GM12875 (cell line): ENCODE results near the gene IL19.

Experiments
- H3K4me3 ChIP-seq: one replicate; pipeline ENCODE4 v1.5.1; 2011; ENCODE audit warnings: low read depth, low read length, control low read depth
- TF ChIP-seq, protein P1 (sequence below): IDR thresholded peaks from 2 replicates; pipeline ENCODE4 v1.5.1; 2011; ENCODE audit warnings: low read depth, mild to moderate bottlenecking, control low read depth, inconsistent platforms, low read length, moderate library complexity, borderline replicate concordance; ENCODE audit not compliant: insufficient read depth

The IL19 gene

GRCh38 chr1:206801467-206801866 lies 30.9 kb downstream of the IL19 start:
- TF ChIP-seq, protein P1, sequence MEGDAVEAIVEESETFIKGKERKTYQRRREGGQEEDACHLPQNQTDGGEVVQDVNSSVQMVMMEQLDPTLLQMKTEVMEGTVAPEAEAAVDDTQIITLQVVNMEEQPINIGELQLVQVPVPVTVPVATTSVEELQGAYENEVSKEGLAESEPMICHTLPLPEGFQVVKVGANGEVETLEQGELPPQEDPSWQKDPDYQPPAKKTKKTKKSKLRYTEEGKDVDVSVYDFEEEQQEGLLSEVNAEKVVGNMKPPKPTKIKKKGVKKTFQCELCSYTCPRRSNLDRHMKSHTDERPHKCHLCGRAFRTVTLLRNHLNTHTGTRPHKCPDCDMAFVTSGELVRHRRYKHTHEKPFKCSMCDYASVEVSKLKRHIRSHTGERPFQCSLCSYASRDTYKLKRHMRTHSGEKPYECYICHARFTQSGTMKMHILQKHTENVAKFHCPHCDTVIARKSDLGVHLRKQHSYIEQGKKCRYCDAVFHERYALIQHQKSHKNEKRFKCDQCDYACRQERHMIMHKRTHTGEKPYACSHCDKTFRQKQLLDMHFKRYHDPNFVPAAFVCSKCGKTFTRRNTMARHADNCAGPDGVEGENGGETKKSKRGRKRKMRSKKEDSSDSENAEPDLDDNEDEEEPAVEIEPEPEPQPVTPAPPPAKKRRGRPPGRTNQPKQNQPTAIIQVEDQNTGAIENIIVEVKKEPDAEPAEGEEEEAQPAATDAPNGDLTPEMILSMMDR: no peak

DNA sequence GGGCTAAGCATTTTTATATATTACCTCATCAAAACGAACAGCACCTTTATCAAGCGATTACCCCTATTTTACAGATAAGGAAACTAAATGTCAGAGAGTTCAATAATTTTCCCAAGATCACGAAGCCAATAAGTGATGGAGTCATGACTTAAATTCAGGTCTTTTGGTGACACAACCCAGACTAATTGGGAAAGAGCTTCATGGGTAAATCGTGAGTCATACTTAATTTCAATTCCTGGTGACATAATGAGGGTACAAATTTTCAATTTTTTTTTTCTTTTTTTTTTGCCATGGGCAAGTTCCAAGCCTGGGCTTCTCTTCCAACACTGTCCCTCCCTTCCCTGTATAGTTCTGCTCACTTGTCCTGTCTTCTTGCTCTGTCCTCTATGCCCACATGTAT lies 31.8 kb downstream of the IL19 start:
- TF ChIP-seq, protein P1: no peak
- no peak overlapping the region for H3K4me3 ChIP-seq

More at GRCh38 chr1:206801467-206801866, 30.9 kb downstream of the IL19 start:
- H3K4me3 ChIP-seq: no peak overlapping the region

DNA sequence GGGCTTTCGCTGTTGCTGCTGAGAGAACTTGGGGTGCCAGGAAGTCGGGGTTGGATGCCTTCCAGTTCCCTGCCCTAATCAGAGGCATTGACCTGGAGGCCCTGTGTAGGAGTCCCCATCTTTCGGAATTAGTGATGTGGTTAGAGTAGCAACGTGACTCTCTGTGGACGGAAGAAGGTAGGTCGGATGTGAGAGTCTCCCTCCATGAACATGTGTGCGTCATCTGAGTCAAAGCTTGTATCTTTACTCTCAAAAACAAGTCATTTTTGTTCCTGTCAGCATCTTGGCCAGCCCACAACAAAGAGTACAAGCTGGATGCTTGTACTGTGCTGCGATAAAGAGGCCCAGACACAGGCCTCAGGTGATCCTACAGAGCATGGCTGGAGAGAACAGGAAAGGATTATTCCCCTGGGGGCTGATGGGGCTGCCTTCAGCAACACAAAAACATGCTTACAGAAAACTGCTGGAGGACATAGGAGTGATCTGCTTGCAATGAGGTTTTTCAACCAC lies 32.7 kb downstream of the IL19 start:
- TF ChIP-seq, protein P1: no peak
- no peak overlapping the region for H3K4me3 ChIP-seq

DNA sequence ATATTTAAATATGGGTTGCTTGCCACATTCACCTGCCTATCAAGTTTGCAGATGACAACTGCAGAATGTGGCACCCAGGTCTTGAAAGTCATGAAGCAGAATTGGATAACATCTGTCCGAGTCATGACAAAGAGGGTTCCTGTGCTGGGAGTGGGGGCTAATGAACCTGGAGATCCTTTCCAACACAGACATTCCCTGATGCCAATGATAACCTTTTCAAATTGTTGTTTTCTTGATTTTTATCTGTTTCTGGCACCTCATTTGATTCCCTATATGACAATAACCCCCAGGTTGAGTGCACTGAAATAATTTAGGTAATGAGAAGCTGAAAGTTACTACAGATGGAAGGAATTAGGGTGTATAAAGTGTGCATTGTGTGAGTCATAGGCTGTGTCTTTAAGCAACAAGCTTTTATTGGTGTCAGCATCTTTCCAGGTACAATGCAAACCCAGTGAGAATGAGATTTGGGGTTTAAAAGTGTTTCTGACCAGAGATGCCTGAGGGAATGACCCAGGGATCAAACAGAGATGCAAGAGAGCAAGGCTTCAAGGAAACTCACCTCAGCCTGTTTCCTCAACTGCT lies 33.7 kb downstream of the IL19 start:
- TF ChIP-seq, protein P1: no peak
- H3K4me3 ChIP-seq: no peak overlapping the region

- TF ChIP-seq, protein P1: no peak
Observed at GRCh38 chr1:206805357-206805756, 34.8 kb downstream of the IL19 start.

DNA sequence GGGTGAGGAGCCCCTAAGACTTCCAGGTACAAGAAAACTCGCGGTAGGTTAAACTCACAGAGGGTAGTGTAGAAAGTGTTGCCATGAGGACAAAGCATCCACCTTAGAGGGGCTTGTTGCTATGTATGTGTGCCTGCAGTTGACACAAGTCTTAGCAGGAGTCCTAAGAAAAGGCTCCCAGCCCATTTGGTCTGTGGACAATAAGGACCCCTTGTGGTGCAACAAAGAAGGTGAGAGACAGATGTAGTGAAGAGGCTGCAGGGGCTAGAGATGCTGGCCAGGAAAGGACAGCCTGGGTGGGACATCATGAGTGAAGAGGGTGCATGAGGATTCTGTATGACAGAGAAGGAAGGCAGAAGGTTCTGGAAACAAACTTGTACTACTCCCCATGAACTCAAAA lies 38.0 kb downstream of the IL19 start:
- TF ChIP-seq, protein P1: peak; percentile 54
- H3K4me3 ChIP-seq: no peak overlapping the region

More at GRCh38 chr1:206805357-206805756, 34.8 kb downstream of the IL19 start:
- H3K4me3 ChIP-seq: no peak overlapping the region

- no peak overlapping the region for H3K4me3 ChIP-seq
- TF ChIP-seq, protein P1: peak; percentile 48; the same call in 1 of the 2 replicates
Observed at GRCh38 chr1:206809504-206810084, 39.0 kb downstream of the IL19 start.
